ENCODE measurements around the gene OSER1.

Gene OSER1

GRCh38 chr20:44200371-44200770, 10.2 kb downstream of the OSER1 start:
- peaks cover 5% of the 10 kb centered on the region; the same call in 1 of the 2 replicates for H4K20me1 ChIP-seq (ENCODE audit: insufficient read depth)
- peaks cover 5% of the 10 kb centered on the region; the same call in 1 of the 2 replicates for H3K36me3 ChIP-seq (ENCODE audit: insufficient read depth)
- H3K4me2 ChIP-seq: no peak overlapping the region
- no peak overlapping the region for H2AFZ ChIP-seq (ENCODE audit: low read depth)
- peaks cover 13% of the 10 kb centered on the region for H3K79me2 ChIP-seq (ENCODE audit: insufficient read depth, low read depth)
- no peaks in the 10 kb centered on the region for H3K27me3 ChIP-seq (ENCODE audit: insufficient read depth, low read depth)
- no peak overlapping the region for H3K9ac ChIP-seq
- H3K27ac ChIP-seq: no peak overlapping the region
- no peak overlapping the region for H3K4me3 ChIP-seq (IDR thresholded peaks at IDR 0.05; ENCODE audit: insufficient read depth, low read depth, low read length)
- no peak for TF ChIP-seq CTCF (conservative IDR thresholded peaks at IDR 0.05; ENCODE audit: low read depth, low read length)
- H3K4me1 ChIP-seq (ENCODE audit: low read depth, poor library complexity, severe bottlenecking): peaks cover 48% of the 10 kb centered on the region

- H3K9ac ChIP-seq: no peak overlapping the region
- H3K4me2 ChIP-seq: no peak overlapping the region
- no peak overlapping the region for H3K27ac ChIP-seq
- no peak for TF ChIP-seq CTCF (conservative IDR thresholded peaks at IDR 0.05; ENCODE audit: low read depth, low read length)
- H3K36me3 ChIP-seq (ENCODE audit: insufficient read depth): peaks cover 5% of the 10 kb centered on the region; the same call in 1 of the 2 replicates
- H4K20me1 ChIP-seq (ENCODE audit: insufficient read depth): peaks cover 5% of the 10 kb centered on the region; the same call in 1 of the 2 replicates
- H2AFZ ChIP-seq (ENCODE audit: low read depth): no peak overlapping the region
- no peaks in the 10 kb centered on the region for H3K27me3 ChIP-seq (ENCODE audit: insufficient read depth, low read depth)
- peaks cover 8% of the 10 kb centered on the region for H3K79me2 ChIP-seq (ENCODE audit: insufficient read depth, low read depth)
- peaks cover 43% of the 10 kb centered on the region for H3K4me1 ChIP-seq (ENCODE audit: low read depth, poor library complexity, severe bottlenecking)
- no peak overlapping the region for H3K4me3 ChIP-seq (IDR thresholded peaks at IDR 0.05; ENCODE audit: insufficient read depth, low read depth, low read length)
Measured at GRCh38 chr20:44199877-44200276, 10.7 kb downstream of the OSER1 start.

GRCh38 chr20:44198872-44199271, 11.7 kb downstream of the OSER1 start:
- Histone ChIP-seq H4K20me1 (ENCODE audit: insufficient read depth) (peaks cover 5% of the 10 kb centered on the region; the same call in 1 of the 2 replicates), H3K79me2 (ENCODE audit: insufficient read depth, low read depth) (peaks cover 7% of the 10 kb centered on the region), H3K4me2 (no peak overlapping the region), H3K4me3 (IDR thresholded peaks at IDR 0.05; ENCODE audit: insufficient read depth, low read depth, low read length) (no peak overlapping the region), H3K27ac (no peak overlapping the region), H2AFZ (ENCODE audit: low read depth) (no peak overlapping the region), H3K36me3 (ENCODE audit: insufficient read depth) (peaks cover 5% of the 10 kb centered on the region; the same call in 1 of the 2 replicates), H3K9ac (no peak overlapping the region), H3K27me3 (ENCODE audit: insufficient read depth, low read depth) (no peaks in the 10 kb centered on the region), H3K4me1 (ENCODE audit: low read depth, poor library complexity, severe bottlenecking) (peaks cover 33% of the 10 kb centered on the region)
- no peak for TF ChIP-seq CTCF (conservative IDR thresholded peaks at IDR 0.05; ENCODE audit: low read depth, low read length)

GRCh38 chr20:44196271-44196670, 14.3 kb downstream of the OSER1 start:
- Histone ChIP-seq H3K27me3 (ENCODE audit: insufficient read depth, low read depth) (no peaks in the 10 kb centered on the region), H3K9ac (no peak overlapping the region), H3K4me3 (IDR thresholded peaks at IDR 0.05; ENCODE audit: insufficient read depth, low read depth, low read length) (no peak overlapping the region), H3K36me3 (ENCODE audit: insufficient read depth) (peaks cover 5% of the 10 kb centered on the region; the same call in 1 of the 2 replicates), H3K4me1 (ENCODE audit: low read depth, poor library complexity, severe bottlenecking) (peaks cover 7% of the 10 kb centered on the region), H4K20me1 (ENCODE audit: insufficient read depth) (no peaks in the 10 kb centered on the region), H3K27ac (no peak overlapping the region), H3K4me2 (no peak overlapping the region), H2AFZ (ENCODE audit: low read depth) (no peak overlapping the region), H3K79me2 (ENCODE audit: insufficient read depth, low read depth) (peaks cover 7% of the 10 kb centered on the region)
- no peak for TF ChIP-seq CTCF (conservative IDR thresholded peaks at IDR 0.05; ENCODE audit: low read depth, low read length)
